IPS DF 4.7 (cell line): ENCODE data around the gene ANKDD1A.

ENCODE experiments used
- DNase-seq: peaks from one replicate; pipeline ENCODE4 v3.0.0-alpha.2; 2013; ENCODE audit warnings: low spot score; ENCODE audit errors: extremely low read depth

ANKDD1A gene

DNA sequence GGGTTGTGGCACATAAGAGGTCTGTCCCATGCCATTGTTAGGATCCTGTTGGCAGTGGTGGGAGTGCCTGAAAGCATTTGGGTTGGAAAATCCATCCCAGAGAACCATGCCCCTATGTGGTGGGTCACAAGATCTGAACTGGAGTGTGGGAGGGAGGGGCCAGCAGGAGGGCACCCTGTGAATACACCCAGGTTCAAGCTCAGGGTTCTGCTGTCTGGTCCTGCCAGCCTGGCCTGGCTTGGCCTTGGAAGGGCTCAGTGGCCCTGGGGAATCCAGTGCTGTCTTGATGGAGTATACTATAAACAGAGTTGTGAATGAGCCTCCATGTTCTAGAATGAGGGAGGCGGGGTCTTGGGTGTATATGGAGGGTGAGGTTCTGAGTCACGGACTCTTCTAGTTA lies 11.8 kb downstream of the ANKDD1A start:
- DNase-seq = no peak

GRCh38 chr15:64925335-64926330 lies 13.9 kb downstream of the ANKDD1A start:
- DNase-seq = no peak

DNA sequence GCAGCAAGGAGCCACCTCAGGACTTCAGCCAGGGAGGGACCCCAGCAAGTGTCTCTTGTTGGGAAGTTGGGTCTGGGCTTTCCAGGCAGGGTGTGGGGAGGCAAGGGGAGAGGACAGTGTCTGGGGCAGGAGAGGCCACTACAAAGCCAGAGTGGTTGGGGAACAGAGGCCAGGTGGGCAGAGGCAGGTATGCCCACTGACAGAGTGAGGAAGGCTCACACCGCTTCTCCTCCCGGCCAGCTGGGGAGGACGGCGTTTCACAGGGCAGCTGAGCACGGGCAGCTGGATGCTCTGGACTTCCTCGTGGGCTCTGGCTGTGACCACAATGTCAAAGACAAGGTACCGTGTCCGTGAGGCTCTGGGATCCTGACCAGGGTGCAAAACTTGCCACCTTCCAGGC lies 15.0 kb downstream of the ANKDD1A start:
- no peak for DNase-seq

DNA sequence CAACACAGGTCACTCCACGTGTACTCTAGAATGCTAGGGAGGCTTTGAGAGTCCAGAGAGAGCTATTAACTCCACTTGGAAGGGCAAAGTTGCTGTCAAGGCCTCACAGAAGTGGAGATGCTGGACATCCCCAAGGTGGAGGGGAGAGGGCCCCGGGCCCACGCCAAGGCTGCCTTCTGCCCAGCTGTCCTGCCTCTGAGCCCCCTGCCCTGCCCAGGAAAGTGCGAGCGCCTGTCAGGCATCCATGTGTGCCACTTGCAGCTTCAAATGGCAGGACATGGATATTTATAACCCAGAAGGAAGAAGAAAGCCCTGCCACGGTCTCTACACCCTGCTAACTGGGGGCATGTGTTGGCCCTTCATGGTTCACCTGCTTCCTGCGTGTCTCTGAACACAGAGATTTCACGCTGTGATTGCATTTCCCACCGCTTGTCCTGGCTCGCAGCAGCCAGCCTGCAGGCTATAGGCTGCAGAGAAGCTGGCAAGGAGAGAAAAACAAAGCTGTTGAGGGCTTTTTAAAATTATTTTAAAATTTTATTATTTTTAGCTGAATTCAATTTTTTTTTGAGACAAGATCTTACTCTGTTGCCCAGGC lies 17.0 kb downstream of the ANKDD1A start:
- no peak for DNase-seq

DNA sequence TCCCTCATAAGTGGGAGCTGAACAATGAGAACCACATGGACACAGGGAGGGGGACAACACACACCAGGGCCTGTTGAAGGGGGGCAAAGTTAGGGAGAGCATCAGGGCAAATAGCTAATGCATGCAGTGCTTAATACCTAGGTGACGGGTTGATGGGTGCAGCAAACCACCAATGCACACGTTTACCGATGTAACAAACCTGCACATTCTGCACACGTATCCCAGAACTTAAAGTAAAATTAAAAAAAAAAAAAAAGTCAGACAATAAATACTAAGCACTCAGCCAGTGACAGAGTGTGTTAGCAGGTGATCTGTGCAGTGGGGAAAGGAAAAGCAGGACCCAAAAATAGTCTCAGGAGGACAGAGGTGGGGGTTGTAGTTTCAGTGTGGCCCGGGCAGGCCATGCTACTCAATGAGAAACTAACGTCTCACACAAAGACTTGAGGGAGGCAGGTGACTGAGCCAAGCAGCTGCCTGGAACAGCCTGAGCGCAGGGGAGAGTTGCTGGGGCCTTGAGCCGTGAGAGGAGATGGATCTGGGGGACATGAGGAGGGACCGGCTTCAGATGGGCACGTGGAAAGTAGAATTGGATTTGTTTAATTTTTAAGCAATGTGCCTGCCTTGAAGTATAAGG lies 18.4 kb downstream of the ANKDD1A start:
- DNase-seq = no peak

DNA sequence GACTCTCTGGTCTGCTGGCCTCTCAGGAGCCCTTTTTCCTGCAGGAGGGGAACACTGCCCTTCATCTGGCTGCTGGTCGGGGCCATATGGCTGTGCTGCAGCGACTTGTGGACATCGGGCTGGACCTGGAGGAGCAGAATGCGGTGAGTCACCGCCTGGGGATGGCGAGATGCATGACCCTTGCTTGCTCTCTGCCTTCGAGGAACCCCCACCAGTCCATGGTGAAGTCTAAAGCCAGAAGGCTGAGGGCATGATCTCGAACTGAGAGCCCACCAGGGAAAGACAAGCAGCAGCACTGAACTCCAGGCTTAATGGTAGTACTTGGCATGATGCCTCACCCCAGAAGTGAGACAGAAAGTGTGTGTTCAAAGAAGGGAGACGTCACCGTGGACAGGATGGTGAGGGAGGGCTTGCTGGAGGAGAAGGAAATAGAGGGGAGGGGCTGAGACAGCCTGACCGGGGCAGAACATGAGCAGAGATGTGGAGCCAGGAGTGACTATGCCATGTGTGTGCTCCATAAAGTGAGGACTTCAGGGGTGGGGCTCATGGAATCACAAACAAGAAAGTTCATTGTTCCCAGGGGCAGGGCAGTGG lies 19.2 kb downstream of the ANKDD1A start:
- no peak for DNase-seq

GRCh38 chr15:64931381-64931780 lies 19.7 kb downstream of the ANKDD1A start:
- DNase-seq = no peak

GRCh38 chr15:64934023-64934422 lies 22.3 kb downstream of the ANKDD1A start:
- no peak for DNase-seq

GRCh38 chr15:64938192-64938591 lies 26.5 kb downstream of the ANKDD1A start:
- DNase-seq = no peak

DNA sequence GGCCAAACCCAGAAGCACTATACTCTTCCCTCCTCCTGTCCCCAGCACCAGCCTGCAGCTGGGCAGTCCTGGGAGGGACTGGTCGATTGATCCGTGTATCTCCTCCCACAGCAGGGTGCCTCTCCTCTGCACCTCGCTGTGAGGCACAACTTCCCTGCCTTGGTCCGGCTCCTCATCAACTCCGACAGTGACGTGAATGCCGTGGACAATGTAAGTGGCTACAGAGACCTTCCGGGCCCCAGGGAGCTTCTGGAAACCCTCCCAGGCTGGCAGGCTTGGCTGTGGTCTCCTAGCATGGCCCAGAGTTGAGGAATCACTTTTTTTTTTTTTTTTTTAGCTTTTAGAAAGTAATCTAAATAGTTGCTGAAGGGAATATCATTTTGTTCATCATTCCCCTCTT lies 30.7 kb downstream of the ANKDD1A start:
- no peak for DNase-seq

GRCh38 chr15:64943512-64944225 lies 32.0 kb downstream of the ANKDD1A start:
- no peak for DNase-seq

DNA sequence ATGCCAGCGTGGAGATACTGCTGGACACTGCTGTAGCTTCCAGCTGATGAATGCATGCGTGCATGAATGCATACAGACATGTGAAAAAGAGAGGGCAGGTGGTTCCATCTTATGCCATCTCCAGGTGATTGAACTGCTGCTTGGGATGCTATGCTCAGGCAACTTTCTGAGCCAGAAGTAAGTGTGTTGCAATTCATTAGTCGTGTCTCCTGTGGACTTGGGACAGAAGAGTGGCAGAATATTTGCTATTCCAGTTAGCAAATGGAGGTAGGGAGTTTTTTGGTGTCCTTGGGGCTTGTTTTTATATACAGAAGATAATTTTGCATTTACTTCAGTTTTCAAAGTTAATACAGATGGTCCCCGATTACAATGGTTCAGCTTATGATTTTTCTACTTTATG lies 33.3 kb downstream of the ANKDD1A start:
- DNase-seq = no peak

DNA sequence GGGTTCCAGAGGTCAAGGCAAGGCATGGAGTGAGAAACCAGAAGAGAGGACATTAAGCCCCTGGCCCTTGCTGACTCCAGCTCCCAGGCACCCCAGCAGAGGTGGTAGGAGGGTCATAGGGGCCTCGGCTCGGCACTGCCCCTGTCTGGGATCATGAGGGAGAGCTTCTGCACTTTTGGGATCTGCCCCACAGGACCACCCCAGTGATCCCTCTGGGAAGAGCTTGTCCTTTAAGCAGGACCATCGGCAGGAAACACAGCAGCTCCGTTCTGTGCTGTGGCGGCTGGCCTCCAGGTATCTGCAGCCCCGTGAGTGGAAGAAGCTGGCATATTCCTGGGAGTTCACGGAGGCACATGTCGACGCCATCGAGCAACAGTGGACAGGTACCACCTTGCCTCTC lies 35.5 kb downstream of the ANKDD1A start:
- DNase-seq = no peak

DNA sequence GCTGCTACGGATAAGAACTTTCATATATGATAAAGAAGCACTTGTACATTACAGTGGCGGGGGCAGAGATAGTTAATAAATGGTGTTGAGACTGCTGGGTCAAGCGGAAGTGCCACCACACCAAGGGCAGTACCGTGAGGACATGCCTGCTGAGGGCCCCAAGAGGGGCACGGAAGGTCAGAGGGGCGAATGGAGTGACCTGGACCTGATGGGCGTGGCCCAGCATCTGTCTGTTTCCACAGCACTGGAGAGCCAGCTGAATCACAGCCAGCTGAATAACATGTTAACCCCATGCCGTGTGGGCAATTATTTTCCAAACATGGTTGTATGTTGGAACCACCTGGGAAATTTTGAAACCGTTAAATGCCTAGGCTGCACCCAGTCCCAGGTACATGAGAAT lies 37.2 kb downstream of the ANKDD1A start:
- no peak for DNase-seq

GRCh38 chr15:64949383-64950186 lies 37.9 kb downstream of the ANKDD1A start:
- no peak for DNase-seq

DNA sequence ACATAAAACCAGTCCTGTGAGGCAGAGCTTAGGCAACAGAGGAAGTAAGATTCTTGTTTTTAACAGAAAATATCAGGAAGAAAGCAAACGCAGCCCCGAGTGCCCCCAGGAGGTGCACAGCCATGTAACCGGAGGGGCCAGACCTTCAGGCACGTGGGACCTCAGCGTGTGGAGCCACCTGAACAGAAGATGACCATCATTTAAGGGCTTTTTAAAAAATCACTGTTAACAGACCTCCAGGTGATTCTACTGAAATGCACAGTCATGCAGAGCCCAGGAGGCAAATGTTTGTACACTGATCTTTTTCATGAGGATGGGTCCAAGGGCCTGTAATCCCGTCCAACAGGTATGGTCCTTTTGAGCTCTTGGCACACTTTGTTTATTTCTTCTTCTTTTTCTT lies 39.2 kb downstream of the ANKDD1A start:
- no peak for DNase-seq

- DNase-seq = no peak
Observed at GRCh38 chr15:64951777-64952418, 40.2 kb downstream of the ANKDD1A start.

DNA sequence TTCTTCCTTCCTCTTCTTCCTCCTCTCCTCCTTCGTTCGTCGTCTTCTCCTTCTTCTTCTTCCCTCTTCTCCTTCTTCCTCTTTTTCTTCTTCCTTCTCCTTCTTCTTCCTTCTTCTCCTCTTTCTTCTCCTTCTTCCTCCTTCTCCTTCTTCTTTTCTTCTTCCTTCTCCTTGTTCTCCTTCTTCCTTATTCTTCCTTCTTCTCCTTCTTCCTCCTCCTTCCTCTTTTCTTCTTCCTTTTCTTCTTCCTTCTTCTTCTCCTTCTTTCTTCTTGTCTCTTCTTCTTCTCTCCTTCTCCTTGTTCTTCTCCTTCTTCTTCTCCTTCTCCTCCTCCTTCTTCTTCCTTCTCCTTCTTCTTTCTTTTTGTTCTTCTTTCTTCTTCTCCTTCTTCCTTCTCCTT lies 42.7 kb downstream of the ANKDD1A start:
- DNase-seq = no peak

GRCh38 chr15:64959128-64959527 lies 47.4 kb downstream of the ANKDD1A start:
- DNase-seq = no peak

DNA sequence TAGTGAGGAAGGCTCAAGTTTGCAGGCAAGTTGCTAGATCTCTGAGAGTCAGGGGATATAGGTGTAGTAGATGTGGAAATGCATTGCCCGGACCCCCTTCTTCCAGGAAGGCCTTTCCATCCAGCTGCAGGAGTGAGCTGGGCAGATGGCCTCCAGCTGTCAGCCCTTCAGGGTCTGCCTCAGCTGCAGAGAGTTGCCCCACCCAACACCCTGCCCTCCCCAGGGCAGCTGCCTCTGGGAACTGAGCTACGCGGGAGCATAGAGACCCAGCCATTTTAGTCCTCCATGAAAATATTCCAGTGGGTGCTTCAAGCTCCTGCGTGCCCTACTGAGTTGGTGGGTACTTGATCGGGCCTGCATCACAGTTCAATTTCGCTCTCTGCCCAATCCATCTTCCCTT lies 48.5 kb downstream of the ANKDD1A start:
- no peak for DNase-seq
